Hepatic stellate cell (primary cell): ENCODE measurements around the gene NEDD4L.
"Not testable (repeated sequence)": the region's sequence is repeated elsewhere in the genome, so short reads cannot be mapped to it uniquely, and the experiment has no call there.

ENCODE experiments used
- DNase-seq: peaks from one replicate; pipeline ENCODE4 v3.0.0; 2011; ENCODE audit warnings: low spot score

The NEDD4L gene

GRCh38 chr18:58156516-58156915 lies 112.5 kb downstream of the NEDD4L start:
- DNase-seq, result no peak

GRCh38 chr18:58157237-58157636 lies 113.2 kb downstream of the NEDD4L start:
- no peak for DNase-seq

GRCh38 chr18:58158008-58158407 lies 114.0 kb downstream of the NEDD4L start:
- no peak for DNase-seq

GRCh38 chr18:58158459-58158858 lies 114.4 kb downstream of the NEDD4L start:
- no peak for DNase-seq

- no peak for DNase-seq
These were observed 117.6 kb downstream of the NEDD4L start for GRCh38 chr18:58161659-58162058.

- no peak for DNase-seq
These were observed 118.1 kb downstream of the NEDD4L start for GRCh38 chr18:58162127-58162526.

- DNase-seq, result no peak
These were observed 119.1 kb downstream of the NEDD4L start for GRCh38 chr18:58163004-58163590.

- no peak for DNase-seq
These were observed 122.3 kb downstream of the NEDD4L start for GRCh38 chr18:58166278-58166844.

GRCh38 chr18:58167073-58167472 lies 123.0 kb downstream of the NEDD4L start:
- no peak for DNase-seq

GRCh38 chr18:58168221-58168620 lies 124.2 kb downstream of the NEDD4L start:
- DNase-seq, result no peak

GRCh38 chr18:58168993-58169392 lies 125.0 kb downstream of the NEDD4L start:
- DNase-seq, result no peak

GRCh38 chr18:58169472-58169871 lies 125.4 kb downstream of the NEDD4L start:
- no peak for DNase-seq

- DNase-seq, result not testable (repeated sequence)
These were observed 126.0 kb downstream of the NEDD4L start for GRCh38 chr18:58170036-58170435.

GRCh38 chr18:58172031-58172430 lies 128.0 kb downstream of the NEDD4L start:
- no peak for DNase-seq

GRCh38 chr18:58174285-58174684 lies 130.3 kb downstream of the NEDD4L start:
- no peak for DNase-seq

- DNase-seq, result no peak
These were observed 131.2 kb downstream of the NEDD4L start for GRCh38 chr18:58175122-58175785.

- DNase-seq, result no peak
These were observed 131.8 kb downstream of the NEDD4L start for GRCh38 chr18:58175786-58176176.

GRCh38 chr18:58177004-58177717 lies 133.1 kb downstream of the NEDD4L start:
- DNase-seq, result peak; percentile 78

GRCh38 chr18:58177896-58178470 lies 134.0 kb downstream of the NEDD4L start:
- no peak for DNase-seq

- no peak for DNase-seq
These were observed 134.5 kb downstream of the NEDD4L start for GRCh38 chr18:58178511-58178910.

- DNase-seq, result no peak
These were observed 136.1 kb downstream of the NEDD4L start for GRCh38 chr18:58180172-58180571.

GRCh38 chr18:58180738-58181353 lies 136.8 kb downstream of the NEDD4L start:
- peak; percentile 47 for DNase-seq
